GM12864 (cell line): Measurements from ENCODE around the gene SHISA6.

ENCODE experiments used
- DNase-seq: peaks from one replicate; pipeline ENCODE4 v3.0.0-alpha.2; 2011; ENCODE audit warnings: low read depth
- H3K4me3 ChIP-seq: 2 replicates; pipeline ENCODE4 v1.5.1; 2011; ENCODE audit warnings: mild to moderate bottlenecking, low read depth, low read length, control low read depth
- TF ChIP-seq, protein P1 (sequence below): IDR thresholded peaks from 2 replicates; pipeline ENCODE4 v1.5.1; 2011; ENCODE audit warnings: low read depth, mild to moderate bottlenecking, moderate library complexity, low read length, control low read depth, inconsistent platforms; ENCODE audit errors: missing control alignments

SHISA6 gene

DNA sequence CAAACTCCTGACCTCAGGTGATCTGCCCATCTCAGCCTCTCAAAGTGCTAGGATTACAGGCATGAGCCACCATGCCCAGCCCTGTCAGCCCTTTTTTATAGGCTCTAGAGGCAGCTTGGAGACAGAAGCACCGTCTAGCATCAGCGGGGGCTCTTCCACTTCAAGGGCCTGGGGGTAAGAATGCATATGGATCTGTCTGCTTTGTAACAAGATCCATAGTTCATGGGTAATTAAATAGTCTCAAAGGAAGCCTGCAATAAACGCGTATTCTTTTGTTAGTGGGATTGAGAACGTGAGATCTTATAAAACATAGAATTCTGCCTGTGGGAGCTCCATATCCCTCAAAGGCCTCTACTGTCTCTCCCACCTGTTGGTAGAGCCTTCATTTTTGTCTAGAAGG, 142.1 kb downstream of the SHISA6 start:
- DNase-seq = no peak
- TF ChIP-seq, protein P1, sequence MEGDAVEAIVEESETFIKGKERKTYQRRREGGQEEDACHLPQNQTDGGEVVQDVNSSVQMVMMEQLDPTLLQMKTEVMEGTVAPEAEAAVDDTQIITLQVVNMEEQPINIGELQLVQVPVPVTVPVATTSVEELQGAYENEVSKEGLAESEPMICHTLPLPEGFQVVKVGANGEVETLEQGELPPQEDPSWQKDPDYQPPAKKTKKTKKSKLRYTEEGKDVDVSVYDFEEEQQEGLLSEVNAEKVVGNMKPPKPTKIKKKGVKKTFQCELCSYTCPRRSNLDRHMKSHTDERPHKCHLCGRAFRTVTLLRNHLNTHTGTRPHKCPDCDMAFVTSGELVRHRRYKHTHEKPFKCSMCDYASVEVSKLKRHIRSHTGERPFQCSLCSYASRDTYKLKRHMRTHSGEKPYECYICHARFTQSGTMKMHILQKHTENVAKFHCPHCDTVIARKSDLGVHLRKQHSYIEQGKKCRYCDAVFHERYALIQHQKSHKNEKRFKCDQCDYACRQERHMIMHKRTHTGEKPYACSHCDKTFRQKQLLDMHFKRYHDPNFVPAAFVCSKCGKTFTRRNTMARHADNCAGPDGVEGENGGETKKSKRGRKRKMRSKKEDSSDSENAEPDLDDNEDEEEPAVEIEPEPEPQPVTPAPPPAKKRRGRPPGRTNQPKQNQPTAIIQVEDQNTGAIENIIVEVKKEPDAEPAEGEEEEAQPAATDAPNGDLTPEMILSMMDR = no peak
- H3K4me3 ChIP-seq = no peak overlapping the region

DNA sequence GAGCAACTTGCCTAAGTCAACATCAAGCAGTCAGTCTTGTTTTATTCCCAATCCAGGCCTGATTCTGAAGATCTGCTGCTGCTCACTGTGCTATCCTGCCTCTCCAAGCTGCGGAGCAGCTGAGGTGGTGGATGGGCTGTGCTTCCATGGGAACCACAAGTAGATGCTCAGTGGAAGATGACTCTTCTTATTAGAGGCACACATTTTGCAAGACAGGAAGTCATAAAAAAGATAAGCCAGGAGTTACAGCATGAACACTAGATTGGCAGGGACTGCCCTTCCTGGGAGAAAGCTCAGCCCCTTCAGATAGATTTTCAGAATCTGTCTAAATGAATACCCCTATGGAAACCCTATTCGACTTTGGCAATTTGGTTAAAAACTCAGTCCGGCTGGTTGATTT, 143.1 kb downstream of the SHISA6 start:
- TF ChIP-seq, protein P1 = no peak
- no peak for DNase-seq
- H3K4me3 ChIP-seq = no peak overlapping the region

DNA sequence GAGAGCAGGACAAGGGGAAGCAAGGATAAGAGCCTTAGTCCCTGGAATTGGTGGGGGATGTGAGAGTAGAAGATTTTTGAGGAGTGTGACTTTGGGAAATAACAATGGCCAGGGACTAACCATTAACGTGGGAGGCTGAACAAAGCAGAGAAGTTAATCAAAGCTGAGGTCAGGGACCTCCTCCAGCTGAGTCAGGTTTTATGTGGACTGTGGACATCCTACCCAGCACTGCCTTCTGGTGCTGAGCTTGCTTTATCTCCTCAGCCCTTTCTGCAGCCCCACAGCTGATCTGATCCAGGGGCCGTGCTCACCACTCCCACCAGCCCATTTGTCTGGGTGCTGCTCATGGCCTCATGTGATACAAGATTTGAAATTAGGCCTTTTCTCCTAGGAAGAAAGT, 146.6 kb downstream of the SHISA6 start:
- H3K4me3 ChIP-seq = no peak overlapping the region
- TF ChIP-seq, protein P1 = no peak
- DNase-seq = no peak

DNA sequence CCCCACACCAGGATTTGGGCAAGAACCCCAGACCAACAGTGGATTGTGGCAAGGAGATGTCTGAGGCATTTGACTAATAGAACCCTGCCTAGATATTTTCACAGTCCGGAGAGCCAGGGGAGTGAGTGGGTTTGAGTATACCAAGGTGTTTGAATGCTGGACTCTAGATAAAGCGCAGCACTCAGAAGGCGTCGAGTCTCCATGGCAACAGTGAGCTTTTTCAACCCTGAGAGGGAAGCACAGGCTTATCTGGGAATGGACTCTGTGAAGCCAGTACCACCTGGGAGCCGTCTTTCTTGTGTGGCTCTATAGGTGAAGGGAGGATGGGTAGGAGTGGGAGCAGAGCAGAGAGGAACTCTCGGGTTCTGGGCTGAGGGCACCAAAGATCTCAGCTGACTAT, 147.0 kb downstream of the SHISA6 start:
- no peak for DNase-seq
- TF ChIP-seq, protein P1 = no peak
- H3K4me3 ChIP-seq = no peak overlapping the region

GRCh38 chr17:11389583-11389982, 148.6 kb downstream of the SHISA6 start:
- TF ChIP-seq, protein P1 = no peak
- H3K4me3 ChIP-seq = no peak overlapping the region
- no peak for DNase-seq

DNA sequence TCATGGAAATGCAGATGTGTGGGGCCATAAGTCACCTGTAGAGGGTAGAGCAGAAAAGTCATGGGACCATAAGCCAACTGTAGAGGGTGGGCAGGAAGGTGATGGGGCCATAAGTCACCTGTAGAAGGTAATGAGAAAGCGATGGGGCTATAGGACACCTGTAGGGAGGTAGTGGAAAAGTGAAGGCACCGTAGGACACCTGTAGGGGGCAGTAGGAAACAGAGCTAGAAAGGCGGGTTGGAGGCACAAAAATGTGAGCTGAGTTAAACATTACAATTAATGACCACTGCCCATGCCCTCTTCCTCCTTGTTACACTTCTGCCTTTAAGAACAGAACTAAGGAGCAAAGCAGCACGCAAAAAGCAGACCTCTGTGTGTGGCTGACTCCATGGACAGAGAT, 150.1 kb downstream of the SHISA6 start:
- H3K4me3 ChIP-seq = no peak overlapping the region
- TF ChIP-seq, protein P1 = peak; percentile 4
- DNase-seq = no peak

GRCh38 chr17:11404431-11405276, 163.6 kb downstream of the SHISA6 start:
- no peak overlapping the region for H3K4me3 ChIP-seq
- TF ChIP-seq, protein P1 = no peak
- DNase-seq = no peak
